HPDE6-E6E7 (cell line): Measurements from ENCODE around the gene RAB6A.
"Not testable (repeated sequence)": the region's sequence is repeated elsewhere in the genome, so short reads cannot be mapped to it uniquely, and the experiment has no call there.

Experiments used
- DNase-seq: peaks from one replicate; pipeline ENCODE4 v3.0.0; 2011; ENCODE audit warnings: missing footprints; ENCODE audit errors: extremely low spot score

The RAB6A gene

GRCh38 chr11:73762732-73763131 lies 1.9 kb upstream of the RAB6A start:
- no peak for DNase-seq

GRCh38 chr11:73761403-73761945 lies 600 bp upstream of the RAB6A start:
- DNase-seq, result peak; percentile 11

GRCh38 chr11:73760135-73760678 lies 667 bp downstream of the RAB6A start:
- DNase-seq, result peak; percentile 13

- no peak for DNase-seq
These were observed 1.2 kb downstream of the RAB6A start for GRCh38 chr11:73759610-73760134.

- no peak for DNase-seq
These were observed 2.4 kb downstream of the RAB6A start for GRCh38 chr11:73758451-73758850.

GRCh38 chr11:73757598-73757997 lies 3.3 kb downstream of the RAB6A start:
- peak; percentile 39 for DNase-seq

- no peak for DNase-seq
These were observed 5.2 kb downstream of the RAB6A start for GRCh38 chr11:73755670-73756069.

GRCh38 chr11:73753938-73754337 lies 6.9 kb downstream of the RAB6A start:
- DNase-seq, result no peak

- no peak for DNase-seq
These were observed 8.0 kb downstream of the RAB6A start for GRCh38 chr11:73752903-73753302.

- no peak for DNase-seq
These were observed 8.5 kb downstream of the RAB6A start for GRCh38 chr11:73752216-73752867.

GRCh38 chr11:73750862-73751261 lies 10.0 kb downstream of the RAB6A start:
- not testable (repeated sequence) for DNase-seq

- no peak for DNase-seq
These were observed 10.6 kb downstream of the RAB6A start for GRCh38 chr11:73750228-73750627.

GRCh38 chr11:73749118-73749517 lies 11.8 kb downstream of the RAB6A start:
- no peak for DNase-seq

GRCh38 chr11:73748300-73748699 lies 12.6 kb downstream of the RAB6A start:
- DNase-seq, result no peak

- DNase-seq, result no peak
These were observed 13.1 kb downstream of the RAB6A start for GRCh38 chr11:73747762-73748161.

GRCh38 chr11:73746701-73747100 lies 14.2 kb downstream of the RAB6A start:
- no peak for DNase-seq

GRCh38 chr11:73743045-73743444 lies 17.8 kb downstream of the RAB6A start:
- no peak for DNase-seq

- DNase-seq, result not testable (repeated sequence)
These were observed 24.9 kb downstream of the RAB6A start for GRCh38 chr11:73735959-73736358.

GRCh38 chr11:73734993-73735392 lies 25.9 kb downstream of the RAB6A start:
- DNase-seq, result no peak

- DNase-seq, result not testable (repeated sequence)
These were observed 26.9 kb downstream of the RAB6A start for GRCh38 chr11:73734011-73734410.

- not testable (repeated sequence) for DNase-seq
These were observed 27.9 kb downstream of the RAB6A start for GRCh38 chr11:73732936-73733335.

- DNase-seq, result no peak
These were observed 31.2 kb downstream of the RAB6A start for GRCh38 chr11:73729594-73730206.

GRCh38 chr11:73728000-73728399 lies 32.9 kb downstream of the RAB6A start:
- no peak for DNase-seq
